Upper lobe of left lung (tissue), 6 donors: ENCODE measurements around the gene SERPINE1. TPM values are rescaled to one million over a fixed set of nuclear protein-coding genes. Genes with fewer than 3 reads are reported as not detected.

Source experiments
- ATAC-seq, 2 donors: fragments of 200-7000 bp; cut with Tn5 transposase; one replicate each; pipeline ENCODE4 v1.9.1; 2022; ENCODE audit warnings: mild to moderate bottlenecking in 2 of 2, moderate library complexity in 2 of 2; ENCODE audit not compliant: low FRiP score in 2 of 2
- DNase-seq, 2 donors: peaks; one replicate each; pipeline ENCODE4 v3.0.0-alpha.2; 2019 to 2020
- H3K27ac ChIP-seq, 4 donors: fragments of 200-600 bp; sonication (generic); one replicate each; pipeline ENCODE4 v1.5.1; 2016 to 2019
- H3K27me3 ChIP-seq, 4 donors: fragments of 200-600 bp; sonication (generic); one replicate each; pipeline ENCODE4 v1.5.1; 2017 to 2019
- H3K36me3 ChIP-seq, 4 donors: fragments of 200-600 bp; sonication (generic); one replicate each; pipeline ENCODE4 v1.5.1; 2016 to 2019
- H3K4me1 ChIP-seq, 4 donors: fragments of 200-600 bp; sonication (generic); one replicate each; pipeline ENCODE4 v1.5.1; 2018 to 2019
- H3K4me3 ChIP-seq, 4 donors: fragments of 200-600 bp; sonication (generic); one replicate each; pipeline ENCODE4 v1.5.1; 2017 to 2019; ENCODE audit warnings: mild to moderate bottlenecking in 2 of 4, moderate library complexity in 1 of 4
- H3K9me3 ChIP-seq, 4 donors: fragments of 200-600 bp; sonication (generic); one replicate each; pipeline ENCODE4 v1.5.1; 2018 to 2019
- EP300 ChIP-seq, 4 donors: sonication (generic); formaldehyde crosslinking; IDR thresholded peaks; one replicate each; pipeline ENCODE4 v1.5.1; 2017; ENCODE audit warnings: antibody characterized with exemption in 4 of 4, control low read depth in 2 of 4
- POLR2A ChIP-seq, 4 donors: fragments of 450-650 bp; IDR thresholded peaks; one replicate each; pipeline ENCODE4 v1.5.1; 2016 to 2017; ENCODE audit warnings: antibody characterized with exemption in 4 of 4, mild to moderate bottlenecking in 2 of 4
- POLR2AphosphoS5 ChIP-seq, 2 donors: sonication (generic); formaldehyde crosslinking; IDR thresholded peaks; one replicate each; pipeline ENCODE4 v1.5.1; 2017; ENCODE audit warnings: antibody characterized with exemption in 2 of 2
- WGBS, 2 donors: methylation state at CpG; one replicate each; pipeline ENCODE4 v1.1.5; 2017 to 2018; 5-methylcytosine and 5-hydroxymethylcytosine counted together
- total RNA-seq, 6 donors: library from RNA; depleted of rRNA in 4 of 6; stranded (reverse); fragments of >200 nt in 4 of 6; gene quantifications; one replicate each; pipeline versions ENCODE4 v1.1.0 to v1.2.1, GENCODE V29; 2016 to 2021
- TF ChIP-seq, protein P1 (sequence below), 6 experiments: fragments of 450-650 bp in 4 of 6; fragments of 200-600 bp in 2 of 6; sonication (generic) in 2 of 6; IDR thresholded peaks; one replicate each; pipeline ENCODE4 v1.5.1; 2016 to 2019; ENCODE audit warnings: antibody characterized with exemption in 6 of 6
- donor health status: DM: no; HTN: no; CAD: no; lungs with moderate emphysema.
- donor health status: DM: no; HTN: yes; CAD: no; lungs with severe emphysema.

SERPINE1 gene
- total RNA-seq, 6 donors from 2014 or later, result 8.4 to 125 (median 24.0) TPM

DNA sequence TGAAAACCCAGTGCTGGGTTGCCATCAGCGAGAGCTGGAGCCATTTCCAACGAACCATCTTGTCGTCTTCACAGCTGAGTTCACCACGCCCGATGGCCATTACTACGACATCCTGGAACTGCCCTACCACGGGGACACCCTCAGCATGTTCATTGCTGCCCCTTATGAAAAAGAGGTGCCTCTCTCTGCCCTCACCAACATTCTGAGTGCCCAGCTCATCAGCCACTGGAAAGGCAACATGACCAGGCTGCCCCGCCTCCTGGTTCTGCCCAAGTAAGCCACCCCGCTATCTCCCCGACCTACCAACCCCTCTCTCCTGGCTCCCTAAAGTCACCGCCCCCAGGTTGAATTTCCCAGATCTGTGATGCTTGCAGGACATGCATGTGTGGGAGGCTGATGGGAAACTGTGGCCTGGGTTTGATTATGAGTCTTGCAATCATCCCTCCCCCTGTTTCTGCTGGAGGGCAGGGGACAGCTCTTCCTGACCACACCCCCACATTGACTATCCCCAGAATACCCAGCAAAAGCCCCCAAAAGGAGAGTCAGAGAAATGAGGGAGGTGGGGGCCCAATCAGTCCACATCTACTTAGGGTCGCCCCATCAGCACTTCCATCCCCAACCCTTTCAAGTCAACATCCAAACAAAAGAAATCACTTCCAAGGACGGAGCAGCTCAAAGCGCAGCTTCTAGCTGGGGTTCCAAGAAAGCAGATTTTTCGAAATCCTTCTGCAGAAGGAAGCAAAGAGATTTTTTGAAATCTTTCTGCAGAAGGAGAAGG, 6.9 kb downstream of the SERPINE1 start:
- TF ChIP-seq POLR2A (IDR thresholded peaks at IDR 0.05), result no peak
- TF ChIP-seq POLR2AphosphoS5 (IDR thresholded peaks at IDR 0.05), result peak in 1 of 2 donors; percentile 33
- no peaks in the 10 kb centered on the region for H3K9me3 ChIP-seq
- ATAC-seq (no peak), DNase-seq (no peak)
- H3K36me3 ChIP-seq, result peaks cover 5 to 65% (median 28%) of the 10 kb centered on the region in 4 donors
- no peaks in the 10 kb centered on the region for H3K27me3 ChIP-seq
- WGBS, 2 donors, result 84 to 85% methylated on average over 13 to 14 of the region's 15 CpGs
- no peak overlapping the region for H3K4me3 ChIP-seq
- H3K27ac ChIP-seq, result peak overlapping the region in 1 of 4 donors; percentile 11
- H3K4me1 ChIP-seq, result peaks cover 14 to 26% (median 20%) of the 10 kb centered on the region in 4 donors

DNA sequence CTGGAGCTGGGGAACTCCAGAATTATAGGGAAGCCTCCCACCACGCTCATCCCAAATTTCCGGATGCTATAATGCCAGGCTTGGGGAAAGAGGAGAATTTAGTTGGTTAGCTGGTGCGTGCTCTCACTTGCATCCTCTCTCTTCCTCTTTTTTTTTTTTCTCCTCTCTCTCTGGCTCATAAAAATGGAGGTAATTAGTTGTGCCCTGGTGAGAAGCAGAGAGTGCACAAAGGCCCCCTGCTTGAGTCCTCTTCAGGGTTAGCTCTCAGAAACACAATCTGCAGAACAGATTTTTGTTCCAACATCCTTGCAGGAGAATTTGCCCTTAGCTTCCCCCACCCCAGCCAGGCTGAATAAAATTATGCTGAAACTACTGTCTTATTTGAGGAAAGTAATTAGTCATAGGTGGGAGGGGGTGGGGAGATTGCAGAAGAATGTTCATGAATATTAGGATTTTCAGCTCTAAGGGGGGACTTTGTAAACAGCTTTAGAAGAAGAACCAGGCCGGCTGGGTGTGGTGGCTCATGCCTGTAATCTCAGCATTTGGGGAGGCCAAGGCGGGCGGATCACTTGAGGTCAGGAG, 7.6 kb downstream of the SERPINE1 start:
- no peak for ATAC-seq
- Histone ChIP-seq H3K9me3 (no peaks in the 10 kb centered on the region), H3K4me3 (no peak overlapping the region), H3K27me3 (no peaks in the 10 kb centered on the region), H3K36me3 (peaks cover 5 to 65% (median 28%) of the 10 kb centered on the region in 4 donors), H3K4me1 (peaks cover 14 to 30% (median 23%) of the 10 kb centered on the region in 4 donors), H3K27ac (no peak overlapping the region)
- TF ChIP-seq POLR2A (IDR thresholded peaks at IDR 0.05) (no peak), EP300 (IDR thresholded peaks at IDR 0.05) (no peak), POLR2AphosphoS5 (IDR thresholded peaks at IDR 0.05) (no peak)
- TF ChIP-seq, protein P1, sequence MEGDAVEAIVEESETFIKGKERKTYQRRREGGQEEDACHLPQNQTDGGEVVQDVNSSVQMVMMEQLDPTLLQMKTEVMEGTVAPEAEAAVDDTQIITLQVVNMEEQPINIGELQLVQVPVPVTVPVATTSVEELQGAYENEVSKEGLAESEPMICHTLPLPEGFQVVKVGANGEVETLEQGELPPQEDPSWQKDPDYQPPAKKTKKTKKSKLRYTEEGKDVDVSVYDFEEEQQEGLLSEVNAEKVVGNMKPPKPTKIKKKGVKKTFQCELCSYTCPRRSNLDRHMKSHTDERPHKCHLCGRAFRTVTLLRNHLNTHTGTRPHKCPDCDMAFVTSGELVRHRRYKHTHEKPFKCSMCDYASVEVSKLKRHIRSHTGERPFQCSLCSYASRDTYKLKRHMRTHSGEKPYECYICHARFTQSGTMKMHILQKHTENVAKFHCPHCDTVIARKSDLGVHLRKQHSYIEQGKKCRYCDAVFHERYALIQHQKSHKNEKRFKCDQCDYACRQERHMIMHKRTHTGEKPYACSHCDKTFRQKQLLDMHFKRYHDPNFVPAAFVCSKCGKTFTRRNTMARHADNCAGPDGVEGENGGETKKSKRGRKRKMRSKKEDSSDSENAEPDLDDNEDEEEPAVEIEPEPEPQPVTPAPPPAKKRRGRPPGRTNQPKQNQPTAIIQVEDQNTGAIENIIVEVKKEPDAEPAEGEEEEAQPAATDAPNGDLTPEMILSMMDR (IDR thresholded peaks at IDR 0.05), result no peak
- DNase-seq, result no peak
- 79 to 82% methylated on average over 6 of the region's 6 CpGs for WGBS, 2 donors

DNA sequence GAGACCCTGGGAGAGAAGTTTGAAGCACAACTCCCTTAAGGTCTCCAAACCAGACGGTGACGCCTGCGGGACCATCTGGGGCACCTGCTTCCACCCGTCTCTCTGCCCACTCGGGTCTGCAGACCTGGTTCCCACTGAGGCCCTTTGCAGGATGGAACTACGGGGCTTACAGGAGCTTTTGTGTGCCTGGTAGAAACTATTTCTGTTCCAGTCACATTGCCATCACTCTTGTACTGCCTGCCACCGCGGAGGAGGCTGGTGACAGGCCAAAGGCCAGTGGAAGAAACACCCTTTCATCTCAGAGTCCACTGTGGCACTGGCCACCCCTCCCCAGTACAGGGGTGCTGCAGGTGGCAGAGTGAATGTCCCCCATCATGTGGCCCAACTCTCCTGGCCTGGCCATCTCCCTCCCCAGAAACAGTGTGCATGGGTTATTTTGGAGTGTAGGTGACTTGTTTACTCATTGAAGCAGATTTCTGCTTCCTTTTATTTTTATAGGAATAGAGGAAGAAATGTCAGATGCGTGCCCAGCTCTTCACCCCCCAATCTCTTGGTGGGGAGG, 10.8 kb downstream of the SERPINE1 start:
- H3K4me3 ChIP-seq, result no peak overlapping the region
- H3K27me3 ChIP-seq, result no peaks in the 10 kb centered on the region
- H3K9me3 ChIP-seq, result no peaks in the 10 kb centered on the region
- DNase-seq, result no peak
- peak in 1 of 2 donors; percentile 3 for TF ChIP-seq POLR2AphosphoS5 (IDR thresholded peaks at IDR 0.05)
- TF ChIP-seq, protein P1 (IDR thresholded peaks at IDR 0.05), result no peak
- ATAC-seq, result peak; percentile 2 to 8
- peaks cover 14 to 26% (median 20%) of the 10 kb centered on the region in 4 donors for H3K4me1 ChIP-seq
- peaks cover 0 to 39% (median 22%) of the 10 kb centered on the region in 4 donors for H3K36me3 ChIP-seq
- peak overlapping the region; percentile 41 to 84 (median 66) for H3K27ac ChIP-seq
- WGBS, 2 donors, result 65 to 78% methylated on average over 7 to 9 of the region's 9 CpGs

DNA sequence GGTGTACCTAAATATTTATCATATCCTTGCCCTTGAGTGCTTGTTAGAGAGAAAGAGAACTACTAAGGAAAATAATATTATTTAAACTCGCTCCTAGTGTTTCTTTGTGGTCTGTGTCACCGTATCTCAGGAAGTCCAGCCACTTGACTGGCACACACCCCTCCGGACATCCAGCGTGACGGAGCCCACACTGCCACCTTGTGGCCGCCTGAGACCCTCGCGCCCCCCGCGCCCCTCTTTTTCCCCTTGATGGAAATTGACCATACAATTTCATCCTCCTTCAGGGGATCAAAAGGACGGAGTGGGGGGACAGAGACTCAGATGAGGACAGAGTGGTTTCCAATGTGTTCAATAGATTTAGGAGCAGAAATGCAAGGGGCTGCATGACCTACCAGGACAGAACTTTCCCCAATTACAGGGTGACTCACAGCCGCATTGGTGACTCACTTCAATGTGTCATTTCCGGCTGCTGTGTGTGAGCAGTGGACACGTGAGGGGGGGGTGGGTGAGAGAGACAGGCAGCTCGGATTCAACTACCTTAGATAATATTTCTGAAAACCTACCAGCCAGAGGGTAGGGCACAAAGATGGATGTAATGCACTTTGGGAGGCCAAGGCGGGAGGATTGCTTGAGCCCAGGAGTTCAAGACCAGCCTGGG, 11.4 kb downstream of the SERPINE1 start:
- H3K27ac ChIP-seq, result peak overlapping the region; percentile 41 to 84 (median 66)
- H3K4me1 ChIP-seq, result peaks cover 14 to 26% (median 20%) of the 10 kb centered on the region in 4 donors
- TF ChIP-seq POLR2AphosphoS5 (IDR thresholded peaks at IDR 0.05) (peak; percentile 80 to 96), EP300 (IDR thresholded peaks at IDR 0.05) (peak in 2 of 4 donors; percentile 76 to 92), POLR2A (IDR thresholded peaks at IDR 0.05) (peak in 1 of 4 donors; percentile 39)
- TF ChIP-seq, protein P1 (IDR thresholded peaks at IDR 0.05), result peak; percentile 75 to 91 (median 80)
- 7 to 11% methylated on average over 9 to 15 of the region's 16 CpGs for WGBS, 2 donors
- peak; percentile 82 to 89 for DNase-seq
- no peaks in the 10 kb centered on the region for H3K9me3 ChIP-seq
- no peak overlapping the region for H3K4me3 ChIP-seq
- H3K27me3 ChIP-seq, result no peaks in the 10 kb centered on the region
- ATAC-seq, result peak; percentile 76 to 89
- H3K36me3 ChIP-seq, result peaks cover 0 to 34% (median 20%) of the 10 kb centered on the region in 4 donors

DNA sequence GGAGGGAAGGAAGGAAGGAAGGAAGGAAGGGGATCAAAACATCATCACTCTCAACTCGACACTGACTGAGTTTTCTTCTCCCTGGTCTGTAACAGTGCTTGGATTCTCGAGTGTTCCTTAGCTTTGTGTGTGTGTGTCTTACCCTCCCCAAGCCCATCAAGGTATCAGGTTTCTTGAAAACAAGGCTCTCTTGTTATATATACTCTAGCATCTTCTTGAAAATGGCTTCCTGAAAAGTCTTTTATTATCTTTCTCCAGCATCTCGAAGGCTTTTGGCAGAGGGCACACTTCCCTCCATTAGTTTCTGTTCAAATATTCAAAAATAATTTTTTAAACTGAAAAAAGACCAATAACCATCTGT, 13.4 kb downstream of the SERPINE1 start:
- no peak for ATAC-seq
- H3K9me3 ChIP-seq, result no peaks in the 10 kb centered on the region
- TF ChIP-seq POLR2AphosphoS5 (IDR thresholded peaks at IDR 0.05) (no peak), EP300 (IDR thresholded peaks at IDR 0.05) (no peak), POLR2A (IDR thresholded peaks at IDR 0.05) (no peak)
- TF ChIP-seq, protein P1 (IDR thresholded peaks at IDR 0.05), result no peak
- no peak for DNase-seq
- no peak overlapping the region for H3K27ac ChIP-seq
- H3K4me1 ChIP-seq, result peaks cover 17 to 26% (median 22%) of the 10 kb centered on the region in 4 donors
- no peaks in the 10 kb centered on the region for H3K27me3 ChIP-seq
- WGBS, 2 donors, result 24 to 30% methylated on average over 3 of the region's 3 CpGs
- H3K4me3 ChIP-seq, result no peak overlapping the region
- H3K36me3 ChIP-seq, result peaks cover 0 to 16% (median 14%) of the 10 kb centered on the region in 4 donors
